ENCODE measurements around the gene E2F4. TPM values are rescaled to one million over a fixed set of nuclear protein-coding genes. Genes with fewer than 3 reads are reported as not detected.
A peak's percentile ranks its signal among the peaks of the same experiment; 100 is the strongest.

Gene E2F4
- total RNA-seq, 1 donor from 2014 or later = 35.3 TPM

DNA sequence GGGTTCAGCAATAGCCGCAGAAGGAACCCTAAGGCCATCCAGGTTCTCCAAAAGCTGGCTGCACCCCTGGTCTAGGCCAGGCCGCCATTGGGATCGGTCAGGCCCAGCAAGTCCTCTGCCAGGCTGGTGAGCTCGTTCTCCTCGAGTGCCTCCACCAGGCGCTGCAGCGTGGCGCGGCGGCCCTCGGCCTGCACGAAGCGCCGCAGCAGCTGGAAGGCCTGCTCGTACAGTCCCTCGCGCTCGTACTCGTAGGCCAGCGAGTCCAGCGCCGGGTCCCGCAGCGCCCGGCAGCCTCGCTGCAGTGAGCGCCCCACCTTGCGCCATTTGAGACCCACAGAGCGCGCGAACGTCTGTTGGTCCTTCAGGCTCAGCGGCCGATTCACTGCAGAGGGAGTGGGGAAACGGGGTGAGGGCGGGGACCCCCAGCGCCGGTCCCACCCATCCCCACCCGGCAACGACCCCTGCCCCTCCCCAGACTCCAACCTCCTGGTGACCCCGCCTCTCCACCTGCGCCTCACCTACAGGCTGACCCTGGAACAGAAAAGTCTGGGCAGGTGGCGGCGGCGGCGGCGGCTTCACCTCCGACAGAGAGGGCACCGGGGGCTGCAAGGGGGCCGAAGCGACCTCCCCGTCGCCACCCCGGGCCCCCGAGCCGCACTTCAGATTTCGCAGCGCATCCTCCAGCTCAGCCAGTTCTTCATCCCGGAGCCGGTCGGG, 37.2 kb upstream of the E2F4 start:
- Histone ChIP-seq H3K27me3 (peaks cover 100% of the 10 kb centered on the region), H2AFZ (replicated peaks) (peak overlapping the region; percentile 55), H4K20me1 (ENCODE audit: low read depth) (peaks cover 33% of the 10 kb centered on the region), H3F3A (ENCODE audit: low read depth) (peaks cover 22% of the 10 kb centered on the region), H3K4me1 (peaks cover 6% of the 10 kb centered on the region), H3K27ac (no peak overlapping the region), H3K79me2 (ENCODE audit: low read depth) (no peaks in the 10 kb centered on the region), H3K9ac (no peak overlapping the region), H3K4me3 (peak overlapping the region; percentile 48), H3K9me3 (ENCODE audit: low read depth) (no peaks in the 10 kb centered on the region), H3K36me3 (no peaks in the 10 kb centered on the region), H3K4me2 (peak overlapping the region; percentile 83)
- peak overlapping the region; percentile 78 for H3K4me3 Mint-ChIP-seq
- no peaks in the 10 kb centered on the region for H3K36me3 Mint-ChIP-seq
- peak; percentile 66 for DNase-seq (ENCODE audit: low spot score)
- H3K4me1 Mint-ChIP-seq = peaks cover 16% of the 10 kb centered on the region
- H3K27me3 Mint-ChIP-seq (ENCODE audit: insufficient read depth, low read depth) = peaks cover 72% of the 10 kb centered on the region
- TF ChIP-seq EZH2 (IDR thresholded peaks at IDR 0.05) (no peak), EZH2phosphoT487 (IDR thresholded peaks at IDR 0.05) (no peak)
- TF ChIP-seq, protein P1, sequence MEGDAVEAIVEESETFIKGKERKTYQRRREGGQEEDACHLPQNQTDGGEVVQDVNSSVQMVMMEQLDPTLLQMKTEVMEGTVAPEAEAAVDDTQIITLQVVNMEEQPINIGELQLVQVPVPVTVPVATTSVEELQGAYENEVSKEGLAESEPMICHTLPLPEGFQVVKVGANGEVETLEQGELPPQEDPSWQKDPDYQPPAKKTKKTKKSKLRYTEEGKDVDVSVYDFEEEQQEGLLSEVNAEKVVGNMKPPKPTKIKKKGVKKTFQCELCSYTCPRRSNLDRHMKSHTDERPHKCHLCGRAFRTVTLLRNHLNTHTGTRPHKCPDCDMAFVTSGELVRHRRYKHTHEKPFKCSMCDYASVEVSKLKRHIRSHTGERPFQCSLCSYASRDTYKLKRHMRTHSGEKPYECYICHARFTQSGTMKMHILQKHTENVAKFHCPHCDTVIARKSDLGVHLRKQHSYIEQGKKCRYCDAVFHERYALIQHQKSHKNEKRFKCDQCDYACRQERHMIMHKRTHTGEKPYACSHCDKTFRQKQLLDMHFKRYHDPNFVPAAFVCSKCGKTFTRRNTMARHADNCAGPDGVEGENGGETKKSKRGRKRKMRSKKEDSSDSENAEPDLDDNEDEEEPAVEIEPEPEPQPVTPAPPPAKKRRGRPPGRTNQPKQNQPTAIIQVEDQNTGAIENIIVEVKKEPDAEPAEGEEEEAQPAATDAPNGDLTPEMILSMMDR (IDR thresholded peaks at IDR 0.05) = no peak
- no peak overlapping the region for H3K27ac Mint-ChIP-seq
- H3K9me3 Mint-ChIP-seq = no peaks in the 10 kb centered on the region

DNA sequence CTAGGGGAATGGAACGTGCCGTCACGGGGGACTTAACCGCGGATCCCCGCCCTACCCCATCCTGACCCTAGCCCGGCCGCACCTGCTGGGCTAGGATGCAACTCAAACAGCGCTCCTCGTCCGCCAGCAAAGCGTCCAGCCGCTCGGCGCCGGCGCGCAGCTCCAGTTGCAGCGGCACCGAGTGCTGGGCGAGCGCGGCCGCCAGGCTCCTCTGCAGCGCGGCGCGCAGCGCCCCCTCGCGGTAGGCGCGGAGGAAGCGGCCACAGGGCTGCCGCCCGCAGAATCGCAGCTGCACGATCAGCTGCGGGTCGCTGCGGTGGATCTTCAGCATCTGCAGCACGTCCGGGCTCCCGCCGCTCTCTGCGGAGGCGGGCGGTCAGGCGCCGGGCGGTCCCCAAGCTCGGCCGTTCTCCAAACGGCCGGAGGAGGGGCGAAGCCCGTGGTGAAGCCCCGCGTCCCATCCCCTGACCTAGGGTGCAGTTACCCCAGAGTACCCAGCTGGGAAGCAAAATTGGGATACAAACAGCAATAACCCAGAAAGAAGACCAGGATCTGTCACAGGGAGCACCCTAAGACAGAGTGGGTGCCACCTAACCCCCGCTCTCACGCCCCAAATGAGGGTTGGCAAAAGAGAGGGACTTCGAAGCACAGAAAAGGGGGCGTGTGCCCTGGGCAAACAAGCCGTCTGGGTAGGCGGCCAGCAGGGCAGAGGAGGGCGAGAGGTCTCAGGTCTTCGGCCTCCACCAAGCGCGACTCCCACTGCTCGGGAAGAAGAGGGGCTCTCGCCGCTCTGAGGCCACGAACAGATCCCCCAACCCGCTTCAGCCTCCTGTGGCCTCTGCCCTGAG, 36.4 kb upstream of the E2F4 start:
- H3K4me3 ChIP-seq = peak overlapping the region; percentile 48
- peak; percentile 97 for TF ChIP-seq EZH2 (IDR thresholded peaks at IDR 0.05)
- TF ChIP-seq EZH2phosphoT487 (IDR thresholded peaks at IDR 0.05) = peak; percentile 90
- TF ChIP-seq, protein P1 (IDR thresholded peaks at IDR 0.05) = peak; percentile 88
- H3F3A ChIP-seq (ENCODE audit: low read depth) = peaks cover 25% of the 10 kb centered on the region
- H2AFZ ChIP-seq (replicated peaks) = peak overlapping the region; percentile 55
- Mint-ChIP-seq H3K9me3 (no peaks in the 10 kb centered on the region), H3K27ac (no peak overlapping the region), H3K4me3 (peak overlapping the region; percentile 78), H3K4me1 (peaks cover 16% of the 10 kb centered on the region), H3K27me3 (ENCODE audit: insufficient read depth, low read depth) (peaks cover 79% of the 10 kb centered on the region), H3K36me3 (no peaks in the 10 kb centered on the region)
- H3K9ac ChIP-seq = no peak overlapping the region
- H3K4me1 ChIP-seq = peaks cover 6% of the 10 kb centered on the region
- peaks cover 33% of the 10 kb centered on the region for H4K20me1 ChIP-seq (ENCODE audit: low read depth)
- H3K4me2 ChIP-seq = peak overlapping the region; percentile 83
- H3K79me2 ChIP-seq (ENCODE audit: low read depth) = no peaks in the 10 kb centered on the region
- H3K36me3 ChIP-seq = no peaks in the 10 kb centered on the region
- DNase-seq (ENCODE audit: low spot score) = peak; percentile 95
- peaks cover 100% of the 10 kb centered on the region for H3K27me3 ChIP-seq
- H3K27ac ChIP-seq = no peak overlapping the region
- no peaks in the 10 kb centered on the region for H3K9me3 ChIP-seq (ENCODE audit: low read depth)

DNA sequence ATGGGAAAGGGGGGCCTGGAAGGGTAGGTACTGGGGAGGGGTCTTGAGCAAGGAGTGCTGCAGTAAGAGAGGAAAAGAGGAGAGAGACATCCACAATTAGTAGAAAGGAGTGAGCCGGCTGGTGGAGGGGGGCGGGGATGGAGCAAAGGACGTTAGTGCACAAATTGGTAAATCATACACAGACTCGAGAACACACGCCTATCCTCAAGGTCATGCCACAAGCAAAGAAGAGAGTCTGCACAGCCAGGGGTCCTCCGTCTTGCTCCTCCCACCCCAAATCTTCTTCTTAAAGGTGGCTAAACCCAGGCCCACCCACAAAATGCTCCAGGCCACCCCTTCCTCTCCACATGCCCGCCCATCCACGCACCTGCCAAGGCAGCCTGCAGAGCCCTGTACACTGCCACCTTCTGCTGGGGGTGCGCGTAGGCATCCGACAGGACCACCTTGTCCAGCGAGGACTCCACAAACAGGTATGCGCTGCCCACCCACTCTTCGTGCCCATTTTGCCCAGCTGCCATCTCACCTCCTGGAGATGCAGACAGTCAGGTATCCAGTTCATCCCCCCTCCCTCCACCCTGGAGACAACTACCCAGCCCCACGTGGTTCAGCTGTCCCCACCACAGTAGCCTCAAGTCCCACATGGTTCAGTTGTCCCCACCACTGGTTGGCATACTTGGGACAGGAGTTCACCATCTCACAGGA, 35.7 kb upstream of the E2F4 start:
- TF ChIP-seq EZH2 (IDR thresholded peaks at IDR 0.05) (no peak), EZH2phosphoT487 (IDR thresholded peaks at IDR 0.05) (no peak)
- TF ChIP-seq, protein P1 (IDR thresholded peaks at IDR 0.05) = no peak
- no peak for DNase-seq (ENCODE audit: low spot score)
- H3F3A ChIP-seq (ENCODE audit: low read depth) = peaks cover 21% of the 10 kb centered on the region
- no peak overlapping the region for H3K4me2 ChIP-seq
- H3K4me3 Mint-ChIP-seq = peak overlapping the region; percentile 36
- H3K27me3 ChIP-seq = peaks cover 100% of the 10 kb centered on the region
- peaks cover 15% of the 10 kb centered on the region for H3K4me1 Mint-ChIP-seq
- no peak overlapping the region for H3K27ac ChIP-seq
- no peaks in the 10 kb centered on the region for H3K36me3 Mint-ChIP-seq
- H3K9me3 Mint-ChIP-seq = no peaks in the 10 kb centered on the region
- no peak overlapping the region for H2AFZ ChIP-seq (replicated peaks)
- no peak overlapping the region for H3K4me3 ChIP-seq
- no peak overlapping the region for H3K27ac Mint-ChIP-seq
- H3K4me1 ChIP-seq = peaks cover 6% of the 10 kb centered on the region
- H3K9me3 ChIP-seq (ENCODE audit: low read depth) = no peaks in the 10 kb centered on the region
- H3K36me3 ChIP-seq = no peaks in the 10 kb centered on the region
- peaks cover 82% of the 10 kb centered on the region for H3K27me3 Mint-ChIP-seq (ENCODE audit: insufficient read depth, low read depth)
- H3K79me2 ChIP-seq (ENCODE audit: low read depth) = no peaks in the 10 kb centered on the region
- H4K20me1 ChIP-seq (ENCODE audit: low read depth) = peaks cover 37% of the 10 kb centered on the region
- no peak overlapping the region for H3K9ac ChIP-seq

Measured in neural progenitor cell (in vitro differentiated cells).